Activated naive CD4-positive, alpha-beta T cell treated with anti-CD3 and anti-CD28 coated beads, Interleukin-2, amount 50 U/mL, for 72 hours (primary cell): ENCODE results near the gene ISCU. TPM values are rescaled to one million over a fixed set of nuclear protein-coding genes. Genes with fewer than 3 reads are reported as not detected.
"Not testable (repeated sequence)": the region's sequence is repeated elsewhere in the genome, so short reads cannot be mapped to it uniquely, and the experiment has no call there.

ENCODE experiments used
- ATAC-seq, 2 donors: fragments of 150-1000 bp; cut with Tn5 transposase; 2 replicates each; pipeline ENCODE4 v1.10.0; 2021; ENCODE audit warnings: mild to moderate bottlenecking in 2 of 2, moderate library complexity in 2 of 2
- DNase-seq, 2 donors: peaks; one replicate each; pipeline ENCODE4 v3.0.0; 2021 to 2022; ENCODE audit warnings: low spot score in 2 of 2
- H3K27ac Mint-ChIP-seq, 2 donors: one replicate each; pipeline ENCODE4 v1.8.0; 2022; ENCODE audit warnings: mild to moderate bottlenecking in 2 of 2, mixed read lengths in 2 of 2
- H3K36me3 Mint-ChIP-seq, 2 donors: one replicate each; pipeline ENCODE4 v1.8.0; 2022; ENCODE audit warnings: mixed read lengths in 2 of 2
- H3K9me3 Mint-ChIP-seq, 2 donors: one replicate each; pipeline ENCODE4 v1.8.0; 2022; ENCODE audit warnings: mixed read lengths in 2 of 2
- total RNA-seq, 2 donors: library from RNA; stranded (reverse); gene quantifications; one replicate each; pipeline ENCODE4 v1.2.3, GENCODE V29; 2022

ISCU gene
- total RNA-seq, 2 donors from 2014 or later, result 53.6 to 158 TPM

GRCh38 chr12:108531929-108532848, 30.2 kb upstream of the ISCU start:
- ATAC-seq, result no peak
- H3K27ac Mint-ChIP-seq, result peak overlapping the region in 1 of 2 donors; percentile 26
- DNase-seq, result no peak
- peaks cover 12% of the 10 kb centered on the region in 2 donors for H3K36me3 Mint-ChIP-seq
- H3K9me3 Mint-ChIP-seq, result no peaks in the 10 kb centered on the region

GRCh38 chr12:108538146-108538545, 24.2 kb upstream of the ISCU start:
- no peaks in the 10 kb centered on the region for H3K9me3 Mint-ChIP-seq
- no peak overlapping the region for H3K27ac Mint-ChIP-seq
- peaks cover 4 to 12% of the 10 kb centered on the region in 2 donors for H3K36me3 Mint-ChIP-seq
- no peak for DNase-seq
- no peak for ATAC-seq

DNA sequence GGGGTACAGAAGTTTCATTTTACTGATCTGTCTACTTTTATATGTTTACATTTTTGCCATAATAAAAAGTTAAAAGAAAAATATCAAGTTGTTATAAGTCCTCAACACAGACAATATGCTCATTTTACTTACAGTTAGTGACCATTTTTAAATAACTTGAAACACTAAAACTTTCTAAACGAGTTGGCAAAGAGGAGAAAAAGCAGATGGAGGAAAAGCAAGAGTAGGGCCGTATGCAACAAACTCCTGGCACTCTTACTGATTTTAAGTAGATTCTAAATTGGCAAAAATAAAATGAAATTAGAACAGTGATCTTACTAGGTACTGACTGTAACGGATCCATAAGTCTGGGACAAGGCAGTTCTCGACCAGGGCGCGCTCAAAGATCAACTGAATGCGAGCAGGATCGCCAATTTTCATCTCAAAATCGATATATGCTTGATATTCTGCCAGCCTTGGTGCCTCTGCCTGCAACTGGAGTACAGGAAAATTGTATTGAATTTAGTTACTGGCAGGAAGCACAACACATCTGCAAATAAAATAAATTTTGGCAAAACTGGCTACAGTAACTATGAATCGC, 23.7 kb upstream of the ISCU start:
- DNase-seq (no peak), ATAC-seq (no peak)
- Mint-ChIP-seq H3K36me3 (peaks cover 4 to 17% of the 10 kb centered on the region in 2 donors), H3K9me3 (no peaks in the 10 kb centered on the region), H3K27ac (no peak overlapping the region)

GRCh38 chr12:108542320-108542719, 20.1 kb upstream of the ISCU start:
- no peak for ATAC-seq
- H3K36me3 Mint-ChIP-seq, result peaks cover 10 to 34% of the 10 kb centered on the region in 2 donors
- DNase-seq, result no peak
- H3K27ac Mint-ChIP-seq, result no peak overlapping the region
- H3K9me3 Mint-ChIP-seq, result no peaks in the 10 kb centered on the region

GRCh38 chr12:108543652-108544051, 18.7 kb upstream of the ISCU start:
- Mint-ChIP-seq H3K27ac (peak overlapping the region in 1 of 2 donors; percentile 88), H3K9me3 (no peaks in the 10 kb centered on the region), H3K36me3 (peaks cover 13 to 32% of the 10 kb centered on the region in 2 donors)
- ATAC-seq (no peak), DNase-seq (no peak)

DNA sequence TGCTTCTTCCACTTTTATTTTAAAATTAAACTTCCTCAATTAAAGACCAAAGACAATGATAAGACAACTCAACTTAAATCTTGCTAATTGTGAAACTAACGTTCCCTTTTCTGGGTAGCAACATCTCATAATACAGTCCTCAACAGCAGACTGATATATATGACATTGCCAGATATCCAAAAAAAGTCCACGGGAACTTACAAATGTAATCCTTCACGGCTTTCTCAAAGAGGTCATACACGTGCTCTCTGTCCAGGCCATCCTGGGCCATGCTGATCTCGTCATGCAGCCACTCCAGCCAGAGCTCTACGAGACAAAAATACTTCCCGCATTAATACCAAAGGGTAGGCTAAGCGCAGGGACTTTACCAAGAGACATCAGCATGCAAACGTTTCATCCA, 14.7 kb upstream of the ISCU start:
- Mint-ChIP-seq H3K27ac (no peak overlapping the region), H3K9me3 (no peaks in the 10 kb centered on the region), H3K36me3 (peaks cover 13 to 32% of the 10 kb centered on the region in 2 donors)
- DNase-seq (no peak), ATAC-seq (no peak)

- ATAC-seq, result no peak
- Mint-ChIP-seq H3K27ac (no peak overlapping the region), H3K9me3 (no peaks in the 10 kb centered on the region), H3K36me3 (peaks cover 13 to 20% of the 10 kb centered on the region in 2 donors)
- no peak for DNase-seq
Observed at GRCh38 chr12:108548954-108549521, 13.4 kb upstream of the ISCU start.

DNA sequence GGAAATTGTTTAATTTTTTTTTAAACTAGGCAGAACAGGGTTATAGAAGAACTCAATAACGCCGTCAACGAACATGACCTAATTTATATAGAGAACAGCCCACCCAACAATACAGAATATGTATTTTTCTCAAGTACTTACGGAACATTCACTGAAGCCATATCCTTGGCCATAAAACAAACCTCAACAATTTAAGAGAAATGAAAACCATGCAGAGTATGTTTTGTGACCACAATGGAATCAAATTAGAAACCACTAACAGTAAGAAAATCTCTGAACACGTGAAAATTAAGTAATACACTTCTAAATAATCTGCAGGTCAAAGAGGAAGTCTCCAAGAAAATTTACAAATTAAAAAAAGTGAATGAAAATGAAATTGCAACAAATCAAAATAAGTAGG, 10.9 kb upstream of the ISCU start:
- Mint-ChIP-seq H3K9me3 (no peaks in the 10 kb centered on the region), H3K27ac (no peak overlapping the region), H3K36me3 (peaks cover 6 to 7% of the 10 kb centered on the region in 2 donors)
- ATAC-seq (no peak), DNase-seq (no peak)

- peaks cover 0 to 11% of the 10 kb centered on the region in 2 donors for H3K36me3 Mint-ChIP-seq
- ATAC-seq (no peak), DNase-seq (no peak)
- H3K9me3 Mint-ChIP-seq, result no peaks in the 10 kb centered on the region
- peak overlapping the region in 1 of 2 donors; percentile 11 for H3K27ac Mint-ChIP-seq
Observed at GRCh38 chr12:108553799-108554198, 8.6 kb upstream of the ISCU start.

GRCh38 chr12:108555383-108555782, 7.0 kb upstream of the ISCU start:
- Mint-ChIP-seq H3K36me3 (peaks cover 8 to 20% of the 10 kb centered on the region in 2 donors), H3K27ac (peak overlapping the region in 1 of 2 donors; percentile 11)
- not testable (repeated sequence) for ATAC-seq, DNase-seq, H3K9me3 Mint-ChIP-seq

GRCh38 chr12:108559007-108559655, 3.3 kb upstream of the ISCU start:
- DNase-seq, result no peak
- Mint-ChIP-seq H3K9me3 (no peaks in the 10 kb centered on the region), H3K27ac (peak overlapping the region; percentile 96 to 99), H3K36me3 (peaks cover 28 to 29% of the 10 kb centered on the region in 2 donors)
- peak; percentile 4 to 26 for ATAC-seq

DNA sequence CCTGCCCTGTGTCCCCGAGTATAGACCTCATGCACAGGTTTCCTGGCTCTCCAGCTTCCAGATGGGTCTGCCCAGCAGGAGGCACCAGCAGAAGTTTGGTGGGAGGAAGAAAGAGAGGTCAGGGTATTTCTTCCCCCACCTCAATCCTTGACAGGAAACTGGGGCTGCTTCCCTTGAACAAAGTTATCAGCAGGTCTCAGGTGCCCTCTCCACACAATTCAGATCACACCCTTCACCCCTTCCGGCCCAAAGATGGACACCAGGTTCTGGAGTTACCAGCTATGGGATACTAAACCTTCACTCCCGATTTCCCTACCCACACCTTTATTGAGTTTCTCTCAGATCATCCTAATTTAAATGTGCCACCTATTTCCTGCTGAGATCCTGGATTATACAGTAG, 2.6 kb upstream of the ISCU start:
- H3K36me3 Mint-ChIP-seq, result peaks cover 32 to 33% of the 10 kb centered on the region in 2 donors
- ATAC-seq (no peak), DNase-seq (no peak)
- H3K9me3 Mint-ChIP-seq, result no peaks in the 10 kb centered on the region
- H3K27ac Mint-ChIP-seq, result peak overlapping the region; percentile 99 to 100

DNA sequence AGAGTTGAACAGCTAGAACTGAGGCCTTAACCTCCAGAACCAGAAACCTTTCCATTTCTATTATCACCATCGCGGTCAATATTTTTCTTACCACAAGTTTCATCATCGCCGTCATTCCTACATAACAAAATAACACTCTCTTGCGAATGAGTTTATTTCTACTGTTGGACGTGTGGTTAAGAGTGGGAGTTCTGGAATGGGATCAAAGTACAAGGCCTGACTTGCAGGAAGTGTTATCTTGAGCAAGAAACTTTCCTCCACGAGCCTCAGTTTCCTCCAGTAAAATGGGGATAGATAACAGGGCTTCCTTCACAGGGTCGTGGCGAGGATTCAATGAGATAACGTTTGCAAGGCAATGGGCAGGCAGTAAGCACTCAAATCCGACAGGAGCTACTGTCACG, 2.1 kb upstream of the ISCU start:
- peak in 1 of 2 donors; percentile 2 for ATAC-seq

DNA sequence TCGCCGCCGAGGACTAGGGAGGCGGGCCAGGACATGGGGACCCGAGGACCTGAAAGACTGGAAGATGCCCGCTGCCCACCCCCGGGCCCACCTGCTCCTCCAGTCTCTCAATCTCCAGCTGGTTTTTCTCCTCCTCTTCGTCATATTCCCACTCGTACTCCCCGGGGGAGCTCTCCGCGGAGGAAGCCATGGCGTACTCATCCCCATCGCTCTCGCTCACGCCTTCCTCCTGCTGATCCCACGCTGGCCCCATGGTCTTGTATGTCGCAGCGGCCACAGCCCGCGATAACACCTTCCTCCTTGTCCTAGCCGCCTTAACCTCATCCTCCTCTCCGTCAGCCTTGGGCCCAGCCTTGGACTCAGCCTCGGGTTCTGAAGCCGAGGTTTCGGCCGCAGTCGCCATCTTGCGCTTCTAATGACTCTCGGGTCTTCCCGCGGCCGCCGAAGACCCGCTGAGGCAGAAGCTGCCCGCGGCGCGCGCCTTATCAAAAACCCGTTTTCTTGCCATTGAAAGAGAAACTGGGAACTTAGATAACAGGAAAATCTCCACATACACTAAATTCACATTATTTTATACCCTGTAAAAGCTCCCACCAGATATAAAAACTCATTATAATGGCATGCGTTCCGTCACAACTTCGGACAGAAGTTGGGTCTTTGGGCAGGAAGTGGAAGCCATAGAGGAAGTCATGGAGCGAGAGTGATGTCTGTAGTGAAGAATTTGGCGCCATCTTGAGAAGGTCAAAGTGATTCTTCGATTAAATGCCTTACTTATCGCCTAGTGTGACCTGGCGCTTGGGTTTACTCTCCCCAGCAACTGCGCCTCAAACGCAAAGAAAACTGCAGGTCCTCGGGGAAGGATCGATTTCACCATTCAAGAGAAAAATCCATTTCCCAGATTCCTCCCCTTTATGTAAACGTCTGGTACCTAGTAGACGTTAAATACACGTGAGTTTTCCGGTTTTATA, 1.4 kb upstream of the ISCU start, which contains the start of gene SART3:
Gene SART3 (minus strand): TSS at position 422 of the 968 bp plus-strand sequence. CDS start 19 bp downstream, at position 403.
- DNase-seq (peak; percentile 82 to 86), ATAC-seq (peak; percentile 46 to 58)
- H3K27ac Mint-ChIP-seq, result peak within 1 kb of the TSS; percentile 99 to 100
- H3K36me3 Mint-ChIP-seq, result peaks cover 35 to 36% of the 10 kb centered on the region in 2 donors
- no peaks in the 10 kb centered on the region for H3K9me3 Mint-ChIP-seq

More for the DNA sequence above, 2.1 kb upstream of the ISCU start:
- H3K27ac Mint-ChIP-seq, result peak overlapping the region; percentile 99 to 100
- H3K9me3 Mint-ChIP-seq, result no peaks in the 10 kb centered on the region
- H3K36me3 Mint-ChIP-seq, result peaks cover 34 to 36% of the 10 kb centered on the region in 2 donors
- no peak for DNase-seq

- peaks cover 41 to 43% of the 10 kb centered on the region in 2 donors for H3K36me3 Mint-ChIP-seq
Observed at GRCh38 chr12:108561852-108562347, 496 bp upstream of the ISCU start.

More at GRCh38 chr12:108561852-108562347, 496 bp upstream of the ISCU start:
- ATAC-seq (peak in 1 of 2 donors; percentile 1), DNase-seq (peak in 1 of 2 donors; percentile 39)
- no peaks in the 10 kb centered on the region for H3K9me3 Mint-ChIP-seq
- peak overlapping the region; percentile 99 to 100 for H3K27ac Mint-ChIP-seq
